Thoracic aorta (tissue), 2 donors: Measurements from ENCODE around the gene PLVAP. TPM values are rescaled to one million over a fixed set of nuclear protein-coding genes. Genes with fewer than 3 reads are reported as not detected.
A peak's percentile ranks its signal among the peaks of the same experiment; 100 is the strongest.

Source experiments
- ATAC-seq: fragments of 150-250 bp; one replicate; pipeline ENCODE4 v1.8.0; 2017; ENCODE audit warnings: low read depth; ENCODE audit not compliant: insufficient number of reproducible peaks, low FRiP score
- DNase-seq: peaks from one replicate; pipeline ENCODE4 v3.0.0-alpha.2; 2020; ENCODE audit warnings: low spot score
- H3K27ac ChIP-seq, 2 donors: fragments of 200-600 bp; sonication (generic); 1 replicate in 1 of 2; 2 replicates in 1 of 2; pipeline ENCODE4 v1.5.1; 2016; ENCODE audit warnings: mild to moderate bottlenecking in 2 of 2, moderate library complexity in 2 of 2
- H3K27me3 ChIP-seq: fragments of 200-600 bp; sonication (generic); replicated peaks from 2 replicates; pipeline ENCODE4 v1.6.0; 2016; ENCODE audit warnings: mild to moderate bottlenecking; ENCODE audit not compliant: insufficient read depth
- H3K36me3 ChIP-seq: fragments of 200-600 bp; sonication (generic); one replicate; pipeline ENCODE4 v1.5.1; 2016
- H3K4me1 ChIP-seq, 2 donors: fragments of 200-600 bp; sonication (generic); 1 replicate in 1 of 2; 2 replicates in 1 of 2; pipeline versions ENCODE4 v1.5.1 to v1.6.0; 2016; ENCODE audit warnings: low read depth in 2 of 2, mild to moderate bottlenecking in 1 of 2; ENCODE audit not compliant: control insufficient read depth in 1 of 2
- H3K4me3 ChIP-seq: fragments of 200-600 bp; sonication (generic); 2 replicates; pipeline ENCODE4 v1.5.1; 2016; ENCODE audit warnings: mild to moderate bottlenecking
- H3K9me3 ChIP-seq: fragments of 200-600 bp; sonication (generic); 2 replicates; pipeline ENCODE4 v1.5.1; 2016
- total RNA-seq, 2 donors: library from RNA; depleted of rRNA; stranded (reverse); fragments of >200 nt; gene quantifications; one replicate each; pipeline versions ENCODE4 v1.1.0 to v1.2.3, GENCODE V29; 2016
- TF ChIP-seq, protein P1 (sequence below): fragments of 200-600 bp; sonication (generic); IDR thresholded peaks from one replicate; pipeline ENCODE4 v1.5.1; 2019; ENCODE audit warnings: antibody characterized with exemption

Gene PLVAP
- total RNA-seq, 2 donors from 2014 or later, result 120 to 126 TPM

DNA sequence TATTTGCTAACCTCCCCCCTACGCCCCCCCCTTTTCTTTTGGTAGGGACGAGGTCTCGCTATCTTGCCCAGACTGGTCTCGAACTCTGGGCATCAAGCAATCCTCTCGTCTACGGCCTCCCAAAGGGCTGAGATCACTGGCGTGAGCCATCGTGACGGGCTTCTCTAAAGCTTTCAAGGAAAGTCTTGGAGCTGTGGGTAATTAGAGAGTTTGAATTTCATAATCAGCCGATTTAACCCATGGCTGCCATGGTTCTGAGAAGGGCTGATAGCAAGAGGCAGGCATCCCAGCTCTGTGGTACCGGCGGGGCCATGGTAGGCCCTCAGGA is 73.2 kb downstream of the PLVAP start:
- no peak for ATAC-seq
- TF ChIP-seq, protein P1, sequence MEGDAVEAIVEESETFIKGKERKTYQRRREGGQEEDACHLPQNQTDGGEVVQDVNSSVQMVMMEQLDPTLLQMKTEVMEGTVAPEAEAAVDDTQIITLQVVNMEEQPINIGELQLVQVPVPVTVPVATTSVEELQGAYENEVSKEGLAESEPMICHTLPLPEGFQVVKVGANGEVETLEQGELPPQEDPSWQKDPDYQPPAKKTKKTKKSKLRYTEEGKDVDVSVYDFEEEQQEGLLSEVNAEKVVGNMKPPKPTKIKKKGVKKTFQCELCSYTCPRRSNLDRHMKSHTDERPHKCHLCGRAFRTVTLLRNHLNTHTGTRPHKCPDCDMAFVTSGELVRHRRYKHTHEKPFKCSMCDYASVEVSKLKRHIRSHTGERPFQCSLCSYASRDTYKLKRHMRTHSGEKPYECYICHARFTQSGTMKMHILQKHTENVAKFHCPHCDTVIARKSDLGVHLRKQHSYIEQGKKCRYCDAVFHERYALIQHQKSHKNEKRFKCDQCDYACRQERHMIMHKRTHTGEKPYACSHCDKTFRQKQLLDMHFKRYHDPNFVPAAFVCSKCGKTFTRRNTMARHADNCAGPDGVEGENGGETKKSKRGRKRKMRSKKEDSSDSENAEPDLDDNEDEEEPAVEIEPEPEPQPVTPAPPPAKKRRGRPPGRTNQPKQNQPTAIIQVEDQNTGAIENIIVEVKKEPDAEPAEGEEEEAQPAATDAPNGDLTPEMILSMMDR, result no peak
- peak overlapping the region; percentile 33 to 36 for H3K27ac ChIP-seq
- peak overlapping the region; percentile 87 for H3K4me3 ChIP-seq
- no peaks in the 10 kb centered on the region for H3K9me3 ChIP-seq
- peaks cover 25 to 52% of the 10 kb centered on the region in 2 donors for H3K4me1 ChIP-seq
- no peaks in the 10 kb centered on the region for H3K27me3 ChIP-seq
- H3K36me3 ChIP-seq, result peaks cover 4% of the 10 kb centered on the region
- no peak for DNase-seq

DNA sequence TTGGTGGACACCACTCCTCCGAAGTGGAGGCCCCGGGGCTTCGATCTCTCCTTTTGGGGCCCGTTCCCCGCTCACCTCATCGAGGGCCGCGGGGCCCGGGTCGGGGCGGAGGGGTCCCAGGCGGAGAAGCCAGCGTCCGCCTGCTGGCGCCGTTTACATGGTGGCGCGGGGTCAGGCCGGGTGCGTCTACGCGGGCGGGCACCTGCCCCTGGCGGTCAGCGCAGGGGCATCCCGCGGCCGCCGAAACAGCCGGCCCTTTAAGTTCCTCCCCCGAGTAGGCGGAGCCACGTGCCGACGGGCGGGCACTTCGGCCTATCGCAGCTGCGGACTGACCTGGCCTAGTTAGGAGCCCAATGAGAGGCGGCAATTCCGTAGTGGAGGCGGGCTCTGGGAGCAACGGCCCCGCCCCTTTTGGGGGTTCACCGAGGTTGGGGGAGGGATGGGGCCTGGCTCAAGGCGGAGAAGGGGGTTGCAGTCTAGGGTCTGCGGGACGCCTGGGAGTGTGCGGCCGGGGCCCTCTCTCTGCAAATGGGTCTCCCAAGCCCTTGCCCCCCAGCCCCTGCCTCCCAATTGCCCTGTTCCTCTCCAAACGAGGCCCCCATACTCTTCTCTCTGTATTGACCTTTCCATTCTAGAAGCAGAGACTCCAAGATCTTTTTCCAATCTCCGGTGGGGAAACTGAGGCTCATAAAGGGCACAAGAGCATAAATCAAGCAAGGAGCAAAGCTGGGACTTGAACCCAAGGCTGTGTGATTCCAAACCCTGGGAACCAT is 73.8 kb downstream of the PLVAP start, which contains the start of gene ABHD8:
Gene ABHD8, minus strand, starts transcription at position 259 of the 773 bp plus-strand sequence. CDS start 1,809 bp downstream, outside the sequence.
- Histone ChIP-seq H3K4me1 (peaks cover 25 to 47% of the 10 kb centered on the region in 2 donors), H3K27ac (peak within 1 kb of the TSS; percentile 57 to 63), H3K27me3 (no peaks in the 10 kb centered on the region), H3K36me3 (peaks cover 4% of the 10 kb centered on the region), H3K4me3 (peak within 1 kb of the TSS; percentile 87), H3K9me3 (no peaks in the 10 kb centered on the region)
- TF ChIP-seq, protein P1, result peak; percentile 83
- ATAC-seq (peak; percentile 71), DNase-seq (peak; percentile 85)

DNA sequence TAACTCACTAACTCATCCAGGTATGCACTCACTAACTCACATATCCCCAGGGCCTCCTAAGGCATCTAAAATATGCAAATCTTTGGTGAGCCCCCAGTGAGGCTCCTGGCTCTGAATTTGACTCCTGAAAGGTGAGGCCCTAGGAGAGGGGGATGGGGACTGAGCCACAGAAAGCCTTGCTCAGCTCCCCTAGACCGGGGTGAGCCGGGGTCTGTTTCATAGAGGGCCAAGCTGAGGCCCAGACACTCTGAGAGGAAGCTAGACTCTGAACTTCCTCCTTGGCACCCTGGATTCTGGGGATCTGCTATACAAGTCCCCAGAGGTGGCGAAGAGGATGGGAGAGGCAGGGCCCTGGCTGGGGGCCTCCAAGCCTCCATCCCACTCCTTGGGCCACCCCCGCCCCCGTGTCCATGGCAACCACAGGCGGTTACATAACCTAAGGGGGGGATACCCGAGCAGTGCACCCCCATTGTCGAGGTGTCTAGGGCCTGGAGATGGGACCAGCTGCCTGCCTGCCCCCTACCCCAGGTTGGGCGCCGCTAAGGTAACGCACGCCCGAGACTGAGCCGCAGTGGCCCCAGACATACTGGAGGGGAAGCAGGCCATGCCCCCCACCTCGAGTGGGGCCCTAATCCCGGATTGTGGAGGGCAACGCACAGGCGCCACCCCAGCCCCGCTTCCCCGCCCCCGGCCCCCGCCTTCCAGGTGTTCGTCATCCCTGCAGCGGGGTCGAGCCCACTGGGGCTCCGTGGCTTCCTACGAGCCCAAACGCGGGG is 74.6 kb downstream of the PLVAP start:
- Histone ChIP-seq H3K4me3 (peak overlapping the region; percentile 87), H3K27ac (peak overlapping the region; percentile 57 to 63), H3K27me3 (no peaks in the 10 kb centered on the region), H3K4me1 (peaks cover 25 to 47% of the 10 kb centered on the region in 2 donors), H3K36me3 (peaks cover 4% of the 10 kb centered on the region), H3K9me3 (no peaks in the 10 kb centered on the region)
- DNase-seq (no peak), ATAC-seq (no peak)
- TF ChIP-seq, protein P1, result no peak

Other genes with a start within 250 kb of the PLVAP start
- 10 to 100 TPM; 11.5 to 13.7 TPM for gene USE1, start 162.0 kb downstream of the PLVAP start, total RNA-seq
- gene OCEL1, start 151.1 kb downstream of the PLVAP start, total RNA-seq, result 10 to 100 TPM; 12.4 to 13.3 TPM
- gene NR2F6, start 131.4 kb downstream of the PLVAP start, total RNA-seq, result 10 to 100 TPM; 42.0 to 68.1 TPM
- 1 to 10 TPM; 3.5 to 4.0 TPM for gene USHBP1, start 112.6 kb downstream of the PLVAP start, total RNA-seq
- gene BABAM1, start 109.9 kb downstream of the PLVAP start, total RNA-seq, result 10 to 100 TPM; 55.2 to 87.2 TPM
- gene ANKLE1, start 95.4 kb downstream of the PLVAP start, total RNA-seq, result 1 to 10 TPM in 1 of 2 donors, not detected in 1; 1.2 TPM
- gene ABHD8, start 73.9 kb downstream of the PLVAP start, total RNA-seq, result 10 to 100 TPM in 1 of 2 donors, 1 to 10 TPM in 1; 9.8 to 24.0 TPM
- 100 to 1,000 TPM; 132 to 140 TPM for gene MRPL34, start 71.5 kb downstream of the PLVAP start, total RNA-seq
- gene DDA1, start 67.8 kb downstream of the PLVAP start, total RNA-seq, result 10 to 100 TPM in 1 of 2 donors, 1 to 10 TPM in 1; 8.9 to 13.5 TPM
- gene ANO8, start 42.5 kb downstream of the PLVAP start, total RNA-seq, result 10 to 100 TPM in 1 of 2 donors, 1 to 10 TPM in 1; 9.5 to 13.4 TPM
- 10 to 100 TPM; 20.7 to 72.5 TPM for gene GTPBP3, start 39.8 kb downstream of the PLVAP start, total RNA-seq
- not detected for gene CCDC194, start 16.9 kb upstream of the PLVAP start, total RNA-seq
- gene BST2, start 28.3 kb upstream of the PLVAP start, total RNA-seq, result 100 to 1,000 TPM; 113 to 144 TPM
- 100 to 1,000 TPM in 1 of 2 donors, 10 to 100 TPM in 1; 25.3 to 103 TPM for gene MVB12A, start 42.7 kb upstream of the PLVAP start, total RNA-seq
- gene TMEM221, start 71.3 kb upstream of the PLVAP start, total RNA-seq, result not detected
- not detected for gene NXNL1, start 83.6 kb upstream of the PLVAP start, total RNA-seq
- gene SLC27A1, start 93.2 kb upstream of the PLVAP start, total RNA-seq, result 10 to 100 TPM; 29.1 to 36.4 TPM
- 10 to 100 TPM; 67.4 to 92.9 TPM for gene PGLS, start 134.3 kb upstream of the PLVAP start, total RNA-seq
- gene COLGALT1, start 178.3 kb upstream of the PLVAP start, total RNA-seq, result 10 to 100 TPM; 73.7 to 94.1 TPM